ENCODE results near the gene CPXM2.

- TF ChIP-seq CTCF (conservative IDR thresholded peaks at IDR 0.05; ENCODE audit: low read length) = no peak
- TF ChIP-seq EZH2phosphoT487 (IDR thresholded peaks at IDR 0.05; ENCODE audit: borderline replicate concordance, low read depth, low read length) = no peak
Observed at GRCh38 chr10:123718544-123719060, 173.0 kb downstream of the CPXM2 start.

All from OCI-LY7 (cell line).